Panc1 (cell line): ENCODE results near the gene BOK. TPM values are rescaled to one million over a fixed set of nuclear protein-coding genes. Genes with fewer than 3 reads are reported as not detected.

Experiments used
- ATAC-seq: fragments of 200-7000 bp; cut with Tn5 transposase; 2 replicates; pipeline ENCODE4 v1.9.1; 2020; ENCODE audit warnings: mild to moderate bottlenecking, moderate library complexity
- BruUV-seq: library from RNA; stranded (reverse); fragments of 400-500 nt; replicated peaks from 2 replicates; lab custom pipeline; 2021; lab: Mats Ljungman, UMichigan
- CTCF ChIA-PET: fragments of 300-600 bp; sonication (Branson Sonifier 250); formaldehyde crosslinking; loops from one replicate; lab custom pipeline; 2022; ENCODE audit warnings: antibody characterized with exemption; lab: Charles Lee
- POLR2A ChIA-PET: fragments of 300-600 bp; sonication (Branson Sonifier 250); formaldehyde crosslinking; loops from one replicate; lab custom pipeline; 2022; ENCODE audit warnings: antibody characterized with exemption; lab: Charles Lee
- DNase-seq: peaks from one replicate; pipeline ENCODE4 v3.0.0-alpha.2; 2010; ENCODE audit warnings: low read depth, low spot score
- H3K27ac ChIP-seq: 2 replicates; pipeline ENCODE4 v1.5.1; 2011; ENCODE audit warnings: mild to moderate bottlenecking, low read length, inconsistent platforms
- H3K27me3 ChIP-seq: fragments of 200-500 bp; sonication (Bioruptor generic); 2 replicates; pipeline ENCODE4 v1.6.0; 2014; ENCODE audit warnings: low read length, inconsistent platforms; ENCODE audit not compliant: control insufficient read depth, insufficient read depth
- H3K36me3 ChIP-seq: fragments of 200-500 bp; sonication (Bioruptor generic); 2 replicates; pipeline ENCODE4 v1.5.1; 2014; ENCODE audit warnings: inconsistent platforms, mild to moderate bottlenecking, low read length, moderate library complexity; ENCODE audit not compliant: control insufficient read depth, insufficient read depth
- H3K4me1 ChIP-seq: 2 replicates; pipeline ENCODE4 v1.5.1; 2011; ENCODE audit warnings: inconsistent platforms, mild to moderate bottlenecking, low read length, moderate library complexity; ENCODE audit not compliant: control insufficient read depth, insufficient read depth
- H3K4me3 ChIP-seq, 2 experiments: 2 replicates each; pipeline ENCODE4 v1.5.1; 2011 to 2012; ENCODE audit warnings: low read depth in 2 of 2, low read length in 2 of 2, mild to moderate bottlenecking in 2 of 2, inconsistent platforms in 1 of 2, moderate library complexity in 1 of 2
- H3K9me3 ChIP-seq: fragments of 200-500 bp; sonication (Bioruptor generic); 2 replicates; pipeline ENCODE4 v1.5.1; 2014; ENCODE audit warnings: low read depth, mild to moderate bottlenecking, inconsistent platforms, low read length, moderate library complexity; ENCODE audit not compliant: control insufficient read depth, insufficient read depth
- CTCF ChIP-seq: fragments of 450-650 bp; IDR thresholded peaks from 2 replicates; pipeline ENCODE4 v1.5.1; 2017; ENCODE audit warnings: mild to moderate bottlenecking
- POLR2AphosphoS5 ChIP-seq: IDR thresholded peaks from 2 replicates; pipeline ENCODE4 v1.6.1; 2012; ENCODE audit warnings: mild to moderate bottlenecking, low read depth, low read length, moderate library complexity
- REST ChIP-seq, 2 experiments: IDR thresholded peaks; 2 replicates each; pipeline ENCODE4 v1.6.1; 2011 to 2012; ENCODE audit warnings: low read depth in 2 of 2, control low read depth in 1 of 2, low read length in 1 of 2, mild to moderate bottlenecking in 1 of 2, moderate library complexity in 1 of 2; ENCODE audit not compliant: insufficient read depth in 1 of 2
- SIN3A ChIP-seq: IDR thresholded peaks from 2 replicates; pipeline ENCODE4 v1.6.1; 2012; ENCODE audit warnings: low read depth, mild to moderate bottlenecking, low read length, moderate library complexity, borderline replicate concordance; ENCODE audit not compliant: insufficient read depth
- TCF7L2 ChIP-seq: IDR thresholded peaks from 2 replicates; pipeline ENCODE4 v1.6.1; 2011; ENCODE audit warnings: mild to moderate bottlenecking, low read depth, low read length, inconsistent platforms
- in situ Hi-C: cut with HindIII; loops from 2 replicates; pipeline ENCODE4 v1.10.0; 2016; ENCODE audit warnings: low sequenced_read_pairs, low pct_unique_long_range_greater_than_20kb
- intact Hi-C: fragments of 100-400 bp; cut with micrococcal nuclease; formaldehyde crosslinking; loops from one replicate; pipeline ENCODE4 v1.10.0; 2022; ENCODE audit not compliant: unreplicated experiment
- total RNA-seq: library from RNA; stranded (reverse); gene quantifications from one replicate; pipeline ENCODE4 v1.2.1, GENCODE V29; 2021; ENCODE audit not compliant: unreplicated experiment

The BOK gene
- total RNA-seq, 1 experiment from 2014 or later, result 39.1 TPM

- CTCF ChIA-PET, result no interaction called here
- TF ChIP-seq SIN3A (no peak), REST (IDR thresholded peaks at IDR 0.05; ENCODE audit: insufficient read depth in 1 of 2, low read depth in 2 of 2, low read length in 1 of 2) (no peak), CTCF (no peak), TCF7L2 (no peak), POLR2AphosphoS5 (no peak)
Measured at GRCh38 chr2:241618829-241619228, 60.3 kb downstream of the BOK start.

GRCh38 chr2:241619597-241620418, 61.3 kb downstream of the BOK start:
- H3K4me3 ChIP-seq, result no peak overlapping the region
- H3K36me3 ChIP-seq, result no peaks in the 10 kb centered on the region
- CTCF ChIA-PET, result no interaction called here
- H3K27me3 ChIP-seq, result no peaks in the 10 kb centered on the region
- BruUV-seq, result no TSS peak
- TF ChIP-seq TCF7L2 (no peak), CTCF (no peak)
- in situ Hi-C loops (no loop called here), intact Hi-C loops (no loop called here)
- no peak for DNase-seq
- no peaks in the 10 kb centered on the region for H3K9me3 ChIP-seq
- no peak overlapping the region for H3K27ac ChIP-seq
- POLR2A ChIA-PET, result no interaction called here
- ATAC-seq, result no peak
- no peaks in the 10 kb centered on the region for H3K4me1 ChIP-seq

More at GRCh38 chr2:241618829-241619228, 60.3 kb downstream of the BOK start:
- H3K27me3 ChIP-seq, result no peaks in the 10 kb centered on the region
- no TSS peak for BruUV-seq
- DNase-seq, result no peak
- no peaks in the 10 kb centered on the region for H3K4me1 ChIP-seq
- ATAC-seq, result no peak
- H3K27ac ChIP-seq, result no peak overlapping the region
- no peaks in the 10 kb centered on the region for H3K9me3 ChIP-seq
- in situ Hi-C loops (no loop called here), intact Hi-C loops (no loop called here)
- H3K36me3 ChIP-seq, result no peaks in the 10 kb centered on the region
- no peak overlapping the region for H3K4me3 ChIP-seq
- POLR2A ChIA-PET, result no interaction called here
